ENCODE measurements around the gene B3GALNT2. TPM values are rescaled to one million over a fixed set of nuclear protein-coding genes. Genes with fewer than 3 reads are reported as not detected.

The B3GALNT2 gene
- total and polyA plus RNA-seq, 2 donors (not counting 1 experiment from before 2014, with no cell fraction given) = 5.6 to 12.2 TPM

DNA sequence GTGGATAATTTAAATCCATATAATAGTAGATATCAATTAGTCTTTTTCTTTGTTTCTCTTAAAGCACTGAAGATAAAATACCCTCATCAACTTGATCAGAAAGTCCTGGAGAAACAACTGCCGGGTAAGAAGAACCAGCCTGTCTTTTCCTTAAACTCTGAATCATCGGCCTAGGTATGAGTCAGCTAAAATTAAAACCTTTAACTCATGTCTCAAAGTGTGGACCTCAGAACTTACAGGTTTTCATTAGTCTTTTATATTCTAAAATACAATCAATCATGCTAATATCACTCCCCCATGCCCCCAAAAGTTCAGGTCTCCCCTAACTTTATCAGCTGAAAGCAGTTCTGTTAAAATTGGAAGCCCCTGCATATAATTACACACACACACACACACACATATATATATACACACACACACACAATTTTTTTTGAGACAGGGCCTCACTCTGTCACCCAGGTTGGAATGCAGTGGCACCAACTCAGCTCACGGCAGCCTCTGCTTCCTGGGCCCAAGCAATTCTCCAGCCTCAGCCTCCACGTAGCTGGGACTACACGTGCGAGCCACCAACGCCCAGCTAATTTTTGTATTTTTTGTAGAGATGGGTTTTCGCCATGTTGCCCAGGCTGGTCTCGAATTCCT is 61.3 kb downstream of the B3GALNT2 start:
- H3K4me1 Mint-ChIP-seq = no peaks in the 10 kb centered on the region
- no peaks in the 10 kb centered on the region for H3K9me3 Mint-ChIP-seq (ENCODE audit: insufficient read depth)
- ChIA-PET CTCF (interaction anchor here (1.0 kb wide), 1 partner anchor 26 kb away, joined by 3 read pairs; no protein-coding TSS in a partner anchor), POLR2A (no interaction called here)
- intact Hi-C loops (cut with micrococcal nuclease) = no loop called here
- Histone ChIP-seq H3K27me3 (replicated peaks in 1 of 4; ENCODE audit: control extremely low read depth in 1 of 4, control insufficient read depth in 3 of 4, insufficient read depth in 4 of 4, low read length in 3 of 4) (no peaks in the 10 kb centered on the region), H4K20me1 (ENCODE audit: control insufficient read depth, insufficient read depth, low read length, poor library complexity, severe bottlenecking) (no peaks in the 10 kb centered on the region), H3K4me1 (ENCODE audit: control insufficient read depth in 2 of 2, insufficient read depth in 2 of 2, low read length in 2 of 2) (no peaks in the 10 kb centered on the region), H3K9me3 (ENCODE audit: control extremely low read depth in 1 of 3, control insufficient read depth in 2 of 3, insufficient read depth in 1 of 3, low read length in 2 of 3) (no peaks in the 10 kb centered on the region), H3K36me3 (replicated peaks in 1 of 2; ENCODE audit: control extremely low read depth in 1 of 2, control insufficient read depth in 1 of 2, extremely low read depth in 1 of 2, insufficient read depth in 2 of 2, low read length in 1 of 2) (peaks cover 1 to 48% of the 10 kb centered on the region in 2 experiments), H3K9ac (ENCODE audit: low read length) (no peak overlapping the region), H3K4me3 (ENCODE audit: control extremely low read depth in 1 of 5, extremely low read depth in 1 of 5, insufficient read depth in 1 of 5, low read depth in 2 of 5, low read length in 4 of 5) (no peak overlapping the region), H2AFZ (ENCODE audit: insufficient read depth, low read depth, low read length, poor library complexity, severe bottlenecking) (no peak overlapping the region), H3K27ac (ENCODE audit: low read length in 2 of 2) (no peak overlapping the region), H3K4me2 (replicated peaks; ENCODE audit: low read depth, low read length, poor library complexity, severe bottlenecking) (no peak overlapping the region), H3K79me2 (ENCODE audit: control insufficient read depth, insufficient read depth, low read length) (no peaks in the 10 kb centered on the region)
- 85% methylated on average over 9 of the region's 9 CpGs for WGBS (ENCODE audit: insufficient coverage)
- no peaks in the 10 kb centered on the region for H3K27me3 Mint-ChIP-seq
- TF ChIP-seq, protein P1, sequence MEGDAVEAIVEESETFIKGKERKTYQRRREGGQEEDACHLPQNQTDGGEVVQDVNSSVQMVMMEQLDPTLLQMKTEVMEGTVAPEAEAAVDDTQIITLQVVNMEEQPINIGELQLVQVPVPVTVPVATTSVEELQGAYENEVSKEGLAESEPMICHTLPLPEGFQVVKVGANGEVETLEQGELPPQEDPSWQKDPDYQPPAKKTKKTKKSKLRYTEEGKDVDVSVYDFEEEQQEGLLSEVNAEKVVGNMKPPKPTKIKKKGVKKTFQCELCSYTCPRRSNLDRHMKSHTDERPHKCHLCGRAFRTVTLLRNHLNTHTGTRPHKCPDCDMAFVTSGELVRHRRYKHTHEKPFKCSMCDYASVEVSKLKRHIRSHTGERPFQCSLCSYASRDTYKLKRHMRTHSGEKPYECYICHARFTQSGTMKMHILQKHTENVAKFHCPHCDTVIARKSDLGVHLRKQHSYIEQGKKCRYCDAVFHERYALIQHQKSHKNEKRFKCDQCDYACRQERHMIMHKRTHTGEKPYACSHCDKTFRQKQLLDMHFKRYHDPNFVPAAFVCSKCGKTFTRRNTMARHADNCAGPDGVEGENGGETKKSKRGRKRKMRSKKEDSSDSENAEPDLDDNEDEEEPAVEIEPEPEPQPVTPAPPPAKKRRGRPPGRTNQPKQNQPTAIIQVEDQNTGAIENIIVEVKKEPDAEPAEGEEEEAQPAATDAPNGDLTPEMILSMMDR (IDR thresholded peaks at IDR 0.05) = no peak
- no peak for TF ChIP-seq EZH2 (IDR thresholded peaks at IDR 0.05; ENCODE audit: borderline replicate concordance, insufficient read depth, low read depth, low read length, poor library complexity, severe bottlenecking)
- H3K4me3 Mint-ChIP-seq = no peak overlapping the region
- DNase-seq (no peak), ATAC-seq (ENCODE audit: low read depth) (no peak)
- H3K27ac Mint-ChIP-seq = no peak overlapping the region

DNA sequence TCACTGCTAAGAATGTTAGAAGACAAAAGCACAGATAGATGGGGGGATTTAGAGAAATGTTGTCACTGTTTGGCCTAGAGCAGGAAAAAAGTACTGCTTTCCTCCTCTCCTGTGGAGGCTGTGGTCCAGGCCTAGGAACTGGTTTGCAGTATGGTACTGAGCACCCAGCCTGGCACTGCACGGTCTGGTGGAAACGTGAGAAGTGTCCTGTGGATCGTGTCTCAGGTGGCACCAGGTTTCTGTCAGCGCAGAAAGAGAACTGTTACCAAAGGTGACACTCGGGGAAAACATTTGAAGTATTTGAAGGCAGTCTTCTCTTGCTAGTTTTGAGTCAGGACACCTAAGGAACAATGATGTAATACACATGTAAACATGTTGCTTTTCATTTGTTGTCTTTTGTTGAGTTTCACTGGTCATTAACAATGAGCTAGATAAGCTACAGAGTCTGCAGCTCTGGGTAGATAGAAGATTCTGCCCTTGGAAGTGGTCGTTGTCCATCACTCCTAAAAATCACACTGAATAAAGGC is 63.0 kb downstream of the B3GALNT2 start:
- Histone ChIP-seq H3K4me2 (replicated peaks; ENCODE audit: low read depth, low read length, poor library complexity, severe bottlenecking) (no peak overlapping the region), H4K20me1 (ENCODE audit: control insufficient read depth, insufficient read depth, low read length, poor library complexity, severe bottlenecking) (no peaks in the 10 kb centered on the region), H3K27me3 (replicated peaks in 1 of 4; ENCODE audit: control extremely low read depth in 1 of 4, control insufficient read depth in 3 of 4, insufficient read depth in 4 of 4, low read length in 3 of 4) (no peaks in the 10 kb centered on the region), H3K36me3 (replicated peaks in 1 of 2; ENCODE audit: control extremely low read depth in 1 of 2, control insufficient read depth in 1 of 2, extremely low read depth in 1 of 2, insufficient read depth in 2 of 2, low read length in 1 of 2) (peaks cover 1 to 51% of the 10 kb centered on the region in 2 experiments), H3K4me1 (ENCODE audit: control insufficient read depth in 2 of 2, insufficient read depth in 2 of 2, low read length in 2 of 2) (no peaks in the 10 kb centered on the region), H2AFZ (ENCODE audit: insufficient read depth, low read depth, low read length, poor library complexity, severe bottlenecking) (no peak overlapping the region), H3K9me3 (ENCODE audit: control extremely low read depth in 1 of 3, control insufficient read depth in 2 of 3, insufficient read depth in 1 of 3, low read length in 2 of 3) (no peaks in the 10 kb centered on the region), H3K79me2 (ENCODE audit: control insufficient read depth, insufficient read depth, low read length) (no peaks in the 10 kb centered on the region), H3K9ac (ENCODE audit: low read length) (no peak overlapping the region), H3K4me3 (ENCODE audit: control extremely low read depth in 1 of 5, extremely low read depth in 1 of 5, insufficient read depth in 1 of 5, low read depth in 2 of 5, low read length in 4 of 5) (no peak overlapping the region), H3K27ac (ENCODE audit: low read length in 2 of 2) (no peak overlapping the region)
- ATAC-seq (ENCODE audit: low read depth) (no peak), DNase-seq (no peak)
- WGBS (ENCODE audit: insufficient coverage) = 98% methylated on average over 5 of the region's 6 CpGs
- Mint-ChIP-seq H3K9me3 (ENCODE audit: insufficient read depth) (no peaks in the 10 kb centered on the region), H3K27ac (no peak overlapping the region), H3K27me3 (no peaks in the 10 kb centered on the region), H3K4me1 (no peaks in the 10 kb centered on the region), H3K4me3 (no peak overlapping the region)
- no peak for TF ChIP-seq EZH2 (IDR thresholded peaks at IDR 0.05; ENCODE audit: borderline replicate concordance, insufficient read depth, low read depth, low read length, poor library complexity, severe bottlenecking)
- TF ChIP-seq, protein P1 (IDR thresholded peaks at IDR 0.05) = no peak
- CTCF ChIA-PET = interaction anchor here (0.5 kb wide), 1 partner anchor 25 kb away, joined by 4 read pairs; no protein-coding TSS in a partner anchor
- intact Hi-C loops (cut with micrococcal nuclease) = no loop called here
- POLR2A ChIA-PET = no interaction called here
